ENCODE results near the gene CADPS. TPM values are rescaled to one million over a fixed set of nuclear protein-coding genes. Genes with fewer than 3 reads are reported as not detected.

The CADPS gene
- total RNA-seq, 1 donor, result 3.7 TPM

DNA sequence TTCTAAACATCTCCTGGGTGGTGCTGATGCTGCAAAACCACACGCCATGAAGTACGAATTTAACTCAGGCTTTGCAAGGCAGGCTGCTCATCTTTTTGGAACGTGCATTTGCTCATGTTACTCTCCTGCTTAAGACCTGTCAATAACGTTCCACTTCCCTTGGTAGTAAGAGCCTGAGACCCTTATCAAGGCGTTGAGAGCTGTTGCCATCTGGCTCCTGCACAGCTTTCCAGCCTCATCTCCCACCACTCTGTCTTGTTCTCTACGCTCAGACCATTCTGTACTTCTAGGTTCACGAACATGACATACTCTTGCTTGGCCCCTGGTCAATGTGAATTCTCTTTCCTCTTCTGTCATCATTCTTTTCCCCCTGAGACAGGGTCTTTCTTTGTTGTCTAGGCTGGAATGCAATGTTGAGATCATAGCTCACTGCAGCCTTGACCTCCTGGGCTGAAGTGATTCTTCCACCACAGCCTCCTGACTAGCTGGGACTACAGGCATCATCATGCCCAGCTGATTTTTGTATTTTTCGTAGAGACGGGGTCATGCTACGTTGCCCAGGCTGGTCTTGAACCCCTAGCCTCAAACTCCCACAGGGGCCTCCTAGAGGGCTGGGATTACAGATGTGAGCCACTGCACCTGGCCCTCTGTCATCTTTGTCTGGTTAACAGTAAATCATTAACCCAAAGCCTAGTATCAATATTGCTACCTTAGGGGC lies 202.8 kb downstream of the CADPS start:
- DNase-seq (ENCODE audit: low read depth), result no peak
- TF ChIP-seq, protein P1, sequence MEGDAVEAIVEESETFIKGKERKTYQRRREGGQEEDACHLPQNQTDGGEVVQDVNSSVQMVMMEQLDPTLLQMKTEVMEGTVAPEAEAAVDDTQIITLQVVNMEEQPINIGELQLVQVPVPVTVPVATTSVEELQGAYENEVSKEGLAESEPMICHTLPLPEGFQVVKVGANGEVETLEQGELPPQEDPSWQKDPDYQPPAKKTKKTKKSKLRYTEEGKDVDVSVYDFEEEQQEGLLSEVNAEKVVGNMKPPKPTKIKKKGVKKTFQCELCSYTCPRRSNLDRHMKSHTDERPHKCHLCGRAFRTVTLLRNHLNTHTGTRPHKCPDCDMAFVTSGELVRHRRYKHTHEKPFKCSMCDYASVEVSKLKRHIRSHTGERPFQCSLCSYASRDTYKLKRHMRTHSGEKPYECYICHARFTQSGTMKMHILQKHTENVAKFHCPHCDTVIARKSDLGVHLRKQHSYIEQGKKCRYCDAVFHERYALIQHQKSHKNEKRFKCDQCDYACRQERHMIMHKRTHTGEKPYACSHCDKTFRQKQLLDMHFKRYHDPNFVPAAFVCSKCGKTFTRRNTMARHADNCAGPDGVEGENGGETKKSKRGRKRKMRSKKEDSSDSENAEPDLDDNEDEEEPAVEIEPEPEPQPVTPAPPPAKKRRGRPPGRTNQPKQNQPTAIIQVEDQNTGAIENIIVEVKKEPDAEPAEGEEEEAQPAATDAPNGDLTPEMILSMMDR (IDR thresholded peaks at IDR 0.05; ENCODE audit: insufficient read depth, low read length), result no peak
- H3K4me3 ChIP-seq (ENCODE audit: low read depth, low read length), result no peak overlapping the region

DNA sequence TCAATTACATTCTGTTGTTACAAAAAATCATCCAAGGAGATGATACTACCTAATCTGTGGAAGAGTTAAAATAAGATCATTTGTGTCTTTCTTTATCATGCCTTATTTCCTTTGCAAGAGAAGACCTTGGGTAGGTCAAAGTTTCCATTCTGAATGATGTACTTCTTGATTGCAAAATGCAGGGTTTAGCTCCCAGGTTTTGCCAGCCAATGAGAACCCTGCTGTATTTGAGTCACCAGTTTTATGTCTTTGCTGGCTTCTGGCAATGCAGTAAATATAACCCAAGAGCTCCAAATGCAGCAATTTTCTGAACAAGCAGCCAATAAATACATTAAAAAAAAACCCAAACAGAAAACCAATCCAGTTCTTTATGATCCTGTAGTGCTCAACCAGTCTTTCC lies 204.9 kb downstream of the CADPS start:
- no peak for DNase-seq (ENCODE audit: low read depth)
- TF ChIP-seq, protein P1 (IDR thresholded peaks at IDR 0.05; ENCODE audit: insufficient read depth, low read length), result no peak
- H3K4me3 ChIP-seq (ENCODE audit: low read depth, low read length), result no peak overlapping the region

DNA sequence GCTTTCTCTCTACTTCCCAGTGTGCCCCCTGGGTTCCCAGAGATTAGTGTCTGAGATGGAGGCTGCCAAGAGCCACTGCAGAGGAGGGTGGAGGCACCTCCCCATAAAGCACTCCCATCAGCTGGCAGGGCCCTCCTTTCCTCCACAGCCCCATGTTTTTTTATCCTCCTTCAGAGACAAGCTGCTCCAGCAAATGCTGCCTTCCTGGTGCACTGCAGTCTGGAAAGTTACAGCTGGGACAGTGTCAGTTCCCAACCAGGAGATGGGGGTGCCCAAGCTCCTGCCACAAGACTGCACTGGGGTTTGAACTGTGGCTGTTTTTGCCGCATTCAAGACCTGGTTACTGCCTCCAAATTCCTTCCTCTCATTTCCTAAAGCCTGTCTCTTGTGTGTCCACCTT lies 206.1 kb downstream of the CADPS start:
- H3K4me3 ChIP-seq (ENCODE audit: low read depth, low read length), result no peak overlapping the region
- TF ChIP-seq, protein P1 (IDR thresholded peaks at IDR 0.05; ENCODE audit: insufficient read depth, low read length), result no peak
- no peak for DNase-seq (ENCODE audit: low read depth)

DNA sequence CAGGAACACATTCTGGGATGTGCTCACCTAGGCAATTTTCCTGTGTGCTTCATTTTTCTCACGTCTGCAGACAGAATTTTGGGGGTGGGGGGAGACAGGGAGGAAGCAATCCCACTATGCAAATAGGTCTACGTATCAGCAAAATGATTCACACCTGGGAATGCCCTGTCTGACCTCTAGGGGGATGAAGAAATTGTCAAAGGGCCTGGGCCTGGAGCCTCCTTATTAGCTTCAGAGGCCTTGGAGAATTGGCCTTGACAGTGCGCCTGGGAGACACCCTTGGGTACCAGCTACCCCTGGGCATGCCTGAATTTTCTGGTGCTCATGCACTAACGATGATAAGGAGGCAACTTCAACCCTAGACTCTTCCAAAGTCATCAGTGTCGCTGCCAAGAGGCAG lies 207.5 kb downstream of the CADPS start:
- no peak for DNase-seq (ENCODE audit: low read depth)
- no peak overlapping the region for H3K4me3 ChIP-seq (ENCODE audit: low read depth, low read length)
- TF ChIP-seq, protein P1 (IDR thresholded peaks at IDR 0.05; ENCODE audit: insufficient read depth, low read length), result no peak

DNA sequence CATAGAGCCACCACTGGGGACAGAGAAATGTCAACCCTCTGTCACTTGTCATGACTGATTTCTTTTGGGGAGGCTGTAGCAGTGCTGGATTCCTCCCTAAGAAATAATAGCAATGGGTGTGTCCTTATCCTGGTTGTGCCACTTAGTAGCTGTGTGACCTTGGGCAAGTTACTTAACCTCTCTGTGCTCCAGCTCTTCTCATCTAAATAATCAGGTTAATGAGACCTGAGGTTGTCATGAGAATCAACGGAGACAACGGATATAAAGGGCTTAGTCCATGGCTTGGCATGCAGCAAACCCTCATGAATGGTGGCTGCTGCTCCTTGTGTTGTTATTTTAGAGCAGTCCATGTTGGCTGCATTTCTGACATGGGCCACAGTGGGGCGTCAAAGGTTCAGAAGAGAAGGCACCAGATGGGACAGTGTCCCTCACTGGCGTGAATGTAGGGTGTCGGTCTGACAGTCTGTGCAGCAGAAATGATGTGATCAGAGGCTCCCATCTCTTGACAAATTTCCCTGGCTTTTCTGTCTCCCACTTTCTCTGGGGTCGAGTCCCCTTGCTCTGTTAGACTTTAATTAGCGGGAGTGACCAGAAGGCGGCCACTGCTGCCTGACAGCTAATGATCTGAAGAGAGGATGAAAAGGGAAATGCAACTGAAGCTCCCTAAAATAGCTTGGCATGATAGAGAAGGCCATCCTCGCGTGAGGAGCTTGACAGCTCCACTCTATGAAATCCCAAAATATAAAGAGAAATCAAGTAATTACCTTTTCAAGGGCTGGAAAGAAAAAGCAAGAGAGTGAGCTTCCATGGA lies 209.4 kb downstream of the CADPS start:
- TF ChIP-seq, protein P1 (IDR thresholded peaks at IDR 0.05; ENCODE audit: insufficient read depth, low read length), result peak; percentile 42
- no peak overlapping the region for H3K4me3 ChIP-seq (ENCODE audit: low read depth, low read length)
- DNase-seq (ENCODE audit: low read depth), result peak; percentile 32

DNA sequence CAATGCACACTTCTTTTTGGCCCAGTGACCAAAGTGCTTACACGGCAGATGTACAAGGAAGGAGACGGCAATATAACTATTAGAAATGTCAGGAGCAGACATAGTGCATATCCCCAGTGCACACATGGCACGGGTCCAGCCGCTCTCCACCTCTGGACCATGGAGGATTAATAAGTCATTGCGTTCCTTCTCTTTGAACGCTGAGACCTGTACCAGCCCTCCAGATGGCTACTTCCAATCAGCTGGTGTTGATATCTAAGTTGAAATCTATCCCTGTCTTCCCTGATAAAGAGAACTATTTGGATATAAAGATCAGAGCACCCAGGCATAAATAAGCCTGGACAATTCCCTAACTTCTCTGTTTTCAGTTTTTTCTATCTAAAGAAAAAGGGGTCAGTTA lies 212.5 kb downstream of the CADPS start:
- TF ChIP-seq, protein P1 (IDR thresholded peaks at IDR 0.05; ENCODE audit: insufficient read depth, low read length), result no peak
- DNase-seq (ENCODE audit: low read depth), result no peak
- H3K4me3 ChIP-seq (ENCODE audit: low read depth, low read length), result no peak overlapping the region

All from fibroblast of the aortic adventitia (primary cell).